Adrenal gland (tissue), 12 donors: ENCODE measurements around the gene MAPK1. TPM values are rescaled to one million over a fixed set of nuclear protein-coding genes. Genes with fewer than 3 reads are reported as not detected.

ENCODE experiments used
- DNase-seq, 7 donors: peaks; one replicate each; pipeline ENCODE4 v3.0.0-alpha.2; 2019 to 2020
- H3K27ac ChIP-seq, 5 donors: fragments of 200-600 bp; sonication (generic) in 4 of 5; 1 replicate in 3 of 5; 2 replicates in 2 of 5; pipeline versions ENCODE4 v1.5.1 to v1.8.0; 2016 to 2020; ENCODE audit warnings: mild to moderate bottlenecking in 1 of 5
- H3K27me3 ChIP-seq: fragments of 200-600 bp; 2 replicates; pipeline ENCODE4 v1.8.0; 2021
- H3K36me3 ChIP-seq, 2 donors: fragments of 200-600 bp; replicated peaks in 1 of 2; 1 replicate in 1 of 2; 2 replicates in 1 of 2; pipeline versions ENCODE4 v1.5.1 to v1.8.0; 2018 to 2022
- H3K4me1 ChIP-seq, 2 donors: fragments of 200-600 bp; replicated peaks in 1 of 2; 1 replicate in 1 of 2; 2 replicates in 1 of 2; pipeline versions ENCODE4 v1.5.1 to v1.8.0; 2018 to 2021
- H3K4me3 ChIP-seq, 4 donors: fragments of 200-600 bp; sonication (generic) in 3 of 4; one replicate each; pipeline ENCODE4 v1.5.1; 2016 to 2018
- H3K9me3 ChIP-seq, 3 donors: fragments of 200-600 bp; sonication (generic) in 1 of 3; replicated peaks in 1 of 3; 1 replicate in 2 of 3; 2 replicates in 1 of 3; pipeline versions ENCODE4 v1.5.1 to v1.8.0; 2016 to 2021
- CTCF ChIP-seq, 6 experiments: fragments of 450-650 bp in 4 of 6; fragments of 200-600 bp in 2 of 6; sonication (generic) in 1 of 6; IDR thresholded peaks; 1 replicate in 5 of 6; 2 replicates in 1 of 6; pipeline versions ENCODE4 v1.5.1 to v1.8.0; 2016 to 2021; ENCODE audit warnings: antibody characterized with exemption in 6 of 6, mild to moderate bottlenecking in 2 of 6, moderate library complexity in 1 of 6
- POLR2A ChIP-seq, 2 donors: fragments of 450-650 bp; IDR thresholded peaks; one replicate each; pipeline ENCODE4 v1.6.1; 2017; ENCODE audit warnings: antibody characterized with exemption in 2 of 2, mild to moderate bottlenecking in 2 of 2, moderate library complexity in 1 of 2
- WGBS, 4 donors: extraction: QIAGEN DNeasy Blood & Tissue Kit in 2 of 4; methylation state at CpG; one replicate each; pipeline versions ENCODE4 v1.1.5 to v1.1.7; 2013 to 2017; 5-methylcytosine and 5-hydroxymethylcytosine counted together
- intact Hi-C, 2 donors: fragments of 100-400 bp; cut with DNase I; formaldehyde crosslinking; loops; one replicate each; pipeline versions ENCODE4 v1.14.1 to v1.15.0; 2022 to 2023
- polyA plus RNA-seq, 3 donors: library from polyadenylated mRNA; stranded (reverse); fragments of 200-250 nt in 2 of 3; fragments of 350-450 nt in 1 of 3; fragmentation: Illumina TruSeq in 1 of 3; extraction: RNeasy Lipid Tissue Mini Kit (QIAGEN cat#74804) in 1 of 3; gene quantifications; one replicate each; pipeline ENCODE4 v1.2.3, GENCODE V29; 2013 to 2014
- total RNA-seq, 9 donors: library from RNA; depleted of rRNA in 4 of 9; stranded (reverse); fragments of >200 nt in 4 of 9; fragments of 120-200 nt in 1 of 9; fragmentation: NEBNext Ultra II Directional in 1 of 9; extraction: Animal tissue kit (Norgen Biotek cat#: 25700) in 1 of 9; gene quantifications; one replicate each; pipeline versions ENCODE4 v1.1.0 to v1.2.4, GENCODE V29; 2013 to 2023
- donor health status: healthy with polysubstance abuse.
- donor health status: Bipolar disorder and iron deficiency.
- donor health status: DM: yes; HTN: yes; CAD: no.
- donor health status: DM: no; HTN: no; CAD: no.
- donor health status: DM: no; HTN: no; CAD: no.
- donor health status: DM: yes; HTN: yes; CAD: no.

MAPK1 gene
- total and polyA plus RNA-seq, 12 donors = 9.6 to 201 (median 94.4) TPM

GRCh38 chr22:21736084-21736642 is 131.3 kb downstream of the MAPK1 start:
- peaks cover 5 to 8% of the 10 kb centered on the region in 2 donors for H3K4me1 ChIP-seq
- TF ChIP-seq POLR2A (IDR thresholded peaks at IDR 0.05) (no peak), CTCF (IDR thresholded peaks at IDR 0.05) (no peak)
- H3K9me3 ChIP-seq = no peaks in the 10 kb centered on the region
- intact Hi-C loops = no loop called here
- DNase-seq = no peak
- WGBS, 4 donors = 4 to 12% (median 8%) methylated on average over 22 to 65 of the region's 65 CpGs
- H3K36me3 ChIP-seq = no peaks in the 10 kb centered on the region
- peak overlapping the region in 2 of 4 donors; percentile 45 to 91 for H3K4me3 ChIP-seq
- H3K27me3 ChIP-seq = no peaks in the 10 kb centered on the region
- H3K27ac ChIP-seq = peak overlapping the region in 3 of 5 donors; percentile 30 to 67 (median 47)

GRCh38 chr22:21735200-21736083 is 132.0 kb downstream of the MAPK1 start, which contains the start of gene YPEL1:
Gene YPEL1 (minus strand): TSS chr22:21735794. CDS start chr22:21710744, 25,050 bp downstream.
- no peaks in the 10 kb centered on the region for H3K9me3 ChIP-seq
- TF ChIP-seq POLR2A (IDR thresholded peaks at IDR 0.05) (peak; percentile 84 to 98), CTCF (IDR thresholded peaks at IDR 0.05) (peak in 1 of 6 experiments; percentile 26)
- peaks cover 5 to 8% of the 10 kb centered on the region in 2 donors for H3K4me1 ChIP-seq
- peak within 1 kb of the TSS in 3 of 4 donors; percentile 18 to 91 (median 45) for H3K4me3 ChIP-seq
- peak; percentile 95 to 99 (median 97) for DNase-seq
- 0 to 2% (median 1%) methylated on average over 20 to 102 of the region's 102 CpGs for WGBS, 4 donors
- no peaks in the 10 kb centered on the region for H3K36me3 ChIP-seq
- intact Hi-C loops = no loop called here
- peak within 1 kb of the TSS in 4 of 5 donors; percentile 27 to 90 (median 66) for H3K27ac ChIP-seq
- H3K27me3 ChIP-seq = no peaks in the 10 kb centered on the region

GRCh38 chr22:21734540-21735199 is 132.8 kb downstream of the MAPK1 start:
- intact Hi-C loops = no loop called here
- H3K27me3 ChIP-seq = no peaks in the 10 kb centered on the region
- H3K4me3 ChIP-seq = peak overlapping the region in 2 of 4 donors; percentile 12 to 91
- H3K36me3 ChIP-seq = no peaks in the 10 kb centered on the region
- peaks cover 5 to 8% of the 10 kb centered on the region in 2 donors for H3K4me1 ChIP-seq
- H3K9me3 ChIP-seq = no peaks in the 10 kb centered on the region
- WGBS, 4 donors = 18 to 23% (median 19%) methylated on average over 8 of the region's 8 CpGs
- no peak for DNase-seq
- H3K27ac ChIP-seq = peak overlapping the region in 3 of 5 donors; percentile 60 to 90 (median 72)
- TF ChIP-seq CTCF (IDR thresholded peaks at IDR 0.05) (no peak), POLR2A (IDR thresholded peaks at IDR 0.05) (no peak)

DNA sequence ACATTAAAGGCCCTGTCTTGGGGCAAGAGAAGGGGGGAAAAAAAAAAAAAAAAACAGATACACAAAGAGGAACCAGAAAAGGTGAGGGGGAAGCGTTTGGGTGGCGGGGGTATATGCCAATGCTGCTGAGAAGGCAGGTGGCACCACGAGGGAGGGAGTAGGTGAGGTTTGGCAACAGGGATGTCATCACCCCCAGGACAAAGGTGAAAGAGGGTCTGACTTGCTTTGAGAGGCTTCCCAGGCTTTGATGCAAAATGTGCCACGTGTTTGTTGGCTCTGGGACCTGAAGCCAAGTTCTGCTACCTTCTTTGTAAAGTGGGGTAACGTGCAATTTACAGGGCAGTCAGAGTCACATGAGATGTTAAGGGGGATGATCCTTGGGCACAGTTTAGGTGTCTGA is 135.9 kb downstream of the MAPK1 start:
- TF ChIP-seq POLR2A (IDR thresholded peaks at IDR 0.05) (no peak), CTCF (IDR thresholded peaks at IDR 0.05) (no peak)
- no peak overlapping the region for H3K4me3 ChIP-seq
- 81 to 95% (median 88%) methylated on average over 5 of the region's 5 CpGs for WGBS, 4 donors
- no peaks in the 10 kb centered on the region for H3K9me3 ChIP-seq
- no peak for DNase-seq
- H3K27me3 ChIP-seq = no peaks in the 10 kb centered on the region
- H3K36me3 ChIP-seq = no peaks in the 10 kb centered on the region
- peaks cover 4 to 8% of the 10 kb centered on the region in 2 donors for H3K4me1 ChIP-seq
- intact Hi-C loops = no loop called here
- H3K27ac ChIP-seq = no peak overlapping the region
